K562 (cell line): Measurements from ENCODE around the gene CHCHD10. TPM values are rescaled to one million over a fixed set of nuclear protein-coding genes. Genes with fewer than 3 reads are reported as not detected.

Experiments used
- ARID2 ChIP-seq: fragments of 450-650 bp; IDR thresholded peaks from 2 replicates; pipeline ENCODE4 v1.6.1; 2017; ENCODE audit warnings: antibody characterized with exemption, mild to moderate bottlenecking
- IRF2 ChIP-seq: sonication (generic); formaldehyde crosslinking; IDR thresholded peaks from 2 replicates; pipeline ENCODE4 v1.8.1; 2022; ENCODE audit warnings: mild to moderate bottlenecking, missing genetic modification reagents
- MEIS2 ChIP-seq: fragments of 450-650 bp; IDR thresholded peaks from 2 replicates; pipeline ENCODE4 v1.6.1; 2014; ENCODE audit warnings: mild to moderate bottlenecking; ENCODE audit not compliant: partially characterized antibody
- NELFE ChIP-seq: IDR thresholded peaks from 2 replicates; pipeline ENCODE4 v1.6.1; 2011; ENCODE audit warnings: mild to moderate bottlenecking; ENCODE audit not compliant: insufficient read depth, insufficient read length
- RBM15 ChIP-seq: fragments of 200-400 bp; formaldehyde crosslinking; IDR thresholded peaks from 2 replicates; pipeline ENCODE4 v1.6.1; 2018; ENCODE audit warnings: mild to moderate bottlenecking, low read length, moderate library complexity; ENCODE audit not compliant: insufficient read depth
- TFAM ChIP-seq: fragments of 250-450 bp; sonication (Bioruptor Pico); conservative IDR thresholded peaks from 2 replicates; pipeline ENCODE4 v1.5.0; 2021; ENCODE audit warnings: mild to moderate bottlenecking, moderate library complexity
- YBX1 ChIP-seq: fragments of 450-650 bp; IDR thresholded peaks from 2 replicates; pipeline ENCODE4 v1.7.1; 2016; ENCODE audit warnings: mild to moderate bottlenecking
- ZNF224 ChIP-seq: sonication (generic); formaldehyde crosslinking; IDR thresholded peaks from 2 replicates; pipeline ENCODE4 v1.8.0; 2022; ENCODE audit warnings: mild to moderate bottlenecking, missing genetic modification reagents
- ZNF232 ChIP-seq: sonication (generic); formaldehyde crosslinking; IDR thresholded peaks from 2 replicates; pipeline ENCODE4 v1.8.0; 2022; ENCODE audit warnings: mild to moderate bottlenecking, missing genetic modification reagents
- ZNF707 ChIP-seq: fragments of 250-450 bp; sonication (Bioruptor Pico); conservative IDR thresholded peaks from 2 replicates; pipeline ENCODE4 v1.8.0; 2022; ENCODE audit warnings: inconsistent platforms, mild to moderate bottlenecking, moderate library complexity
- ZNF785 ChIP-seq: fragments of 250-450 bp; sonication (Bioruptor Pico); IDR thresholded peaks from 2 replicates; pipeline ENCODE4 v1.4.0; 2020; ENCODE audit warnings: mild to moderate bottlenecking
- polyA plus RNA-seq, 8 experiments: library from polyadenylated mRNA; depleted of rRNA in 4 of 8; stranded (reverse) in 5 of 8; unstranded in 3 of 8; fragments of >200 nt; fragmentation: Nextera tagmentation in 2 of 8; fragmentation: Illumina TruSeq in 1 of 8; extraction: Ambion mirVana in 2 of 8; extraction: Trizol in 1 of 8; gene quantifications; 2 replicates each; pipeline versions ENCODE4 v1.2.1 to v1.2.3, GENCODE V29; 2011 to 2014; ENCODE audit warnings: inconsistent platforms in 1 of 8, missing spikeins in 1 of 8
- total RNA-seq, 7 experiments: library from RNA; depleted of rRNA in 6 of 7; stranded (reverse); fragments of >200 nt in 6 of 7; fragmentation: Illumina TruSeq in 2 of 7; extraction: Trizol in 2 of 7; gene quantifications; 2 replicates each; pipeline versions ENCODE4 v1.2.1 to v1.2.3, GENCODE V29; 2011 to 2021; ENCODE audit warnings: low replicate concordance in 1 of 7
- TF ChIP-seq, protein P1 (sequence below): fragments of 200-800 bp; sonication (Bioruptor generic); IDR thresholded peaks from 2 replicates; pipeline ENCODE4 v1.6.1; 2016; ENCODE audit warnings: missing genetic modification characterization, missing compliant biosample characterization
- TF ChIP-seq, protein P2 (sequence below): sonication (generic); formaldehyde crosslinking; IDR thresholded peaks from 2 replicates; pipeline ENCODE4 v1.8.0; 2022; ENCODE audit warnings: mild to moderate bottlenecking, low read depth, missing genetic modification reagents
- TF ChIP-seq, protein P3 (sequence below), 2 experiments: fragments of 450-650 bp; IDR thresholded peaks; 2 replicates each; pipeline ENCODE4 v1.6.1; 2016
- TF ChIP-seq, protein P4 (sequence below): sonication (generic); formaldehyde crosslinking; IDR thresholded peaks from 2 replicates; pipeline ENCODE4 v1.8.0; 2022; ENCODE audit warnings: mild to moderate bottlenecking, missing genetic modification reagents, borderline replicate concordance
- TF ChIP-seq, protein P5 (sequence below): fragments of 250-450 bp; sonication (Bioruptor Pico); IDR thresholded peaks from 2 replicates; pipeline ENCODE4 v1.6.1; 2021; ENCODE audit warnings: mild to moderate bottlenecking

The CHCHD10 gene
- total and polyA plus RNA-seq, 9 of the 15 experiments (the other 6 are each of a cell fraction or from before 2014, with no cell fraction given): 15.2 to 292 (median 102) TPM

DNA sequence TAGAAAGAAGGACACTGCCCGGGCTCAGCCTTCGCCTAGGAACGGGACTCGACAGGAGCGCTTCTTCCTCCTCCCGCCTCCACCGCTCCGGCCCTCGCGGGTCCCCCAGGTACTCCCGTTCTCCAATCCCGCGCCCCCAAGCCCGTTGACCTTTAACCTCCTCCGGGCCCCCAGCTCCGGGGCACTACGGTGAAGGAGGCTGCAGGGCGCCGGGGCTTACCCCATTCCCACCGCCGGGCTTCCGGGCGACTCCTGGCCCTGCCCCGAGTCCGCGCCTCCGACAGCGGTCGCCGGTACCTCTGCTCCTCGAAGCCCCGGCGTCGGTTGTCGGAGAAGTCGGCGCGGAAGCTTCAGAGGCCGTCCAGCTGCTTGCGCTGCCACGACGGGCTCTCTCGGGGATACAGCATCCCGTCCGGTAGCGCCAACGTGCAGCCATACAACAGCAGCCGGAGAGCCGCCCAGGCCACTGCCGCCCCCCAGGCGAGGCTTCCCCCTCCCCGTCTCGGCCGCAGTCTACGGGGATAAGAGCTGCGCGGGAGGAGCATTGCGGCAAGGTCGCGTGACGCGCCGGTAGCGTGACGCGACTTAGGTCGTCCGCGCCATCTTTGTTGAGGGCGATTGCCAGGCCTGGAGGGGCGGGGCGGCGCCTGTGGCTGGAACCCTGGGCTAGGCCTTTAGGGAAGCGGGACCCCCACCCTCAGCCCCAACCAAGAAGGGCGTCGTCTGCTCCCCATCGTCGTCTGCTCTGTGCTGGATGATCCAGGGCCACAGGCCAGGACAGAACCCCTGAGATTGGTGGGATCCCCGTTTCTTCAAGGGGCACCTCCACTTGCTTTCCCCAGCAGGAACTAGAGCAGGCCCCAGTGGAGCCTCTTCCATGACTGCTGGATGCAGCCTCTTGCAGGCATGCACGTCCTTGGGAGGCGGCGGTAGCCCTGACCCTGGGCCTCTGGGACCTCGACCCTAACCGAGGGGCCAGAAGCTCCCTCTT, 50.7 kb downstream of the CHCHD10 start (continued):
- TF ChIP-seq, protein P1, sequence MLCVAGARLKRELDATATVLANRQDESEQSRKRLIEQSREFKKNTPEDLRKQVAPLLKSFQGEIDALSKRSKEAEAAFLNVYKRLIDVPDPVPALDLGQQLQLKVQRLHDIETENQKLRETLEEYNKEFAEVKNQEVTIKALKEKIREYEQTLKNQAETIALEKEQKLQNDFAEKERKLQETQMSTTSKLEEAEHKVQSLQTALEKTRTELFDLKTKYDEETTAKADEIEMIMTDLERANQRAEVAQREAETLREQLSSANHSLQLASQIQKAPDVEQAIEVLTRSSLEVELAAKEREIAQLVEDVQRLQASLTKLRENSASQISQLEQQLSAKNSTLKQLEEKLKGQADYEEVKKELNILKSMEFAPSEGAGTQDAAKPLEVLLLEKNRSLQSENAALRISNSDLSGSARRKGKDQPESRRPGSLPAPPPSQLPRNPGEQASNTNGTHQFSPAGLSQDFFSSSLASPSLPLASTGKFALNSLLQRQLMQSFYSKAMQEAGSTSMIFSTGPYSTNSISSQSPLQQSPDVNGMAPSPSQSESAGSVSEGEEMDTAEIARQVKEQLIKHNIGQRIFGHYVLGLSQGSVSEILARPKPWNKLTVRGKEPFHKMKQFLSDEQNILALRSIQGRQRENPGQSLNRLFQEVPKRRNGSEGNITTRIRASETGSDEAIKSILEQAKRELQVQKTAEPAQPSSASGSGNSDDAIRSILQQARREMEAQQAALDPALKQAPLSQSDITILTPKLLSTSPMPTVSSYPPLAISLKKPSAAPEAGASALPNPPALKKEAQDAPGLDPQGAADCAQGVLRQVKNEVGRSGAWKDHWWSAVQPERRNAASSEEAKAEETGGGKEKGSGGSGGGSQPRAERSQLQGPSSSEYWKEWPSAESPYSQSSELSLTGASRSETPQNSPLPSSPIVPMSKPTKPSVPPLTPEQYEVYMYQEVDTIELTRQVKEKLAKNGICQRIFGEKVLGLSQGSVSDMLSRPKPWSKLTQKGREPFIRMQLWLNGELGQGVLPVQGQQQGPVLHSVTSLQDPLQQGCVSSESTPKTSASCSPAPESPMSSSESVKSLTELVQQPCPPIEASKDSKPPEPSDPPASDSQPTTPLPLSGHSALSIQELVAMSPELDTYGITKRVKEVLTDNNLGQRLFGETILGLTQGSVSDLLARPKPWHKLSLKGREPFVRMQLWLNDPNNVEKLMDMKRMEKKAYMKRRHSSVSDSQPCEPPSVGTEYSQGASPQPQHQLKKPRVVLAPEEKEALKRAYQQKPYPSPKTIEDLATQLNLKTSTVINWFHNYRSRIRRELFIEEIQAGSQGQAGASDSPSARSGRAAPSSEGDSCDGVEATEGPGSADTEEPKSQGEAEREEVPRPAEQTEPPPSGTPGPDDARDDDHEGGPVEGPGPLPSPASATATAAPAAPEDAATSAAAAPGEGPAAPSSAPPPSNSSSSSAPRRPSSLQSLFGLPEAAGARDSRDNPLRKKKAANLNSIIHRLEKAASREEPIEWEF (CRISPR knock-in tag): no peak
- TF ChIP-seq ZNF232 (CRISPR knock-in tag) (no peak), RBM15 (no peak), ARID2 (no peak), TFAM (CRISPR knock-in tag) (no peak), MEIS2 (no peak), IRF2 (CRISPR knock-in tag) (no peak), YBX1 (no peak), NELFE (no peak), ZNF224 (no peak), ZNF785 (CRISPR knock-in tag) (no peak), ZNF707 (no peak)
- TF ChIP-seq, protein P2, sequence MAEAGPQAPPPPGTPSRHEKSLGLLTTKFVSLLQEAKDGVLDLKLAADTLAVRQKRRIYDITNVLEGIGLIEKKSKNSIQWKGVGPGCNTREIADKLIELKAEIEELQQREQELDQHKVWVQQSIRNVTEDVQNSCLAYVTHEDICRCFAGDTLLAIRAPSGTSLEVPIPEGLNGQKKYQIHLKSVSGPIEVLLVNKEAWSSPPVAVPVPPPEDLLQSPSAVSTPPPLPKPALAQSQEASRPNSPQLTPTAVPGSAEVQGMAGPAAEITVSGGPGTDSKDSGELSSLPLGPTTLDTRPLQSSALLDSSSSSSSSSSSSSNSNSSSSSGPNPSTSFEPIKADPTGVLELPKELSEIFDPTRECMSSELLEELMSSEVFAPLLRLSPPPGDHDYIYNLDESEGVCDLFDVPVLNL: no peak
- TF ChIP-seq, protein P3, sequence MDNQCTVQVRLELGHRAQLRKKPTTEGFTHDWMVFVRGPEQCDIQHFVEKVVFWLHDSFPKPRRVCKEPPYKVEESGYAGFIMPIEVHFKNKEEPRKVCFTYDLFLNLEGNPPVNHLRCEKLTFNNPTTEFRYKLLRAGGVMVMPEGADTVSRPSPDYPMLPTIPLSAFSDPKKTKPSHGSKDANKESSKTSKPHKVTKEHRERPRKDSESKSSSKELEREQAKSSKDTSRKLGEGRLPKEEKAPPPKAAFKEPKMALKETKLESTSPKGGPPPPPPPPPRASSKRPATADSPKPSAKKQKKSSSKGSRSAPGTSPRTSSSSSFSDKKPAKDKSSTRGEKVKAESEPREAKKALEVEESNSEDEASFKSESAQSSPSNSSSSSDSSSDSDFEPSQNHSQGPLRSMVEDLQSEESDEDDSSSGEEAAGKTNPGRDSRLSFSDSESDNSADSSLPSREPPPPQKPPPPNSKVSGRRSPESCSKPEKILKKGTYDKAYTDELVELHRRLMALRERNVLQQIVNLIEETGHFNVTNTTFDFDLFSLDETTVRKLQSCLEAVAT (IDR thresholded peaks at IDR 0.05): no peak
- TF ChIP-seq, protein P4, sequence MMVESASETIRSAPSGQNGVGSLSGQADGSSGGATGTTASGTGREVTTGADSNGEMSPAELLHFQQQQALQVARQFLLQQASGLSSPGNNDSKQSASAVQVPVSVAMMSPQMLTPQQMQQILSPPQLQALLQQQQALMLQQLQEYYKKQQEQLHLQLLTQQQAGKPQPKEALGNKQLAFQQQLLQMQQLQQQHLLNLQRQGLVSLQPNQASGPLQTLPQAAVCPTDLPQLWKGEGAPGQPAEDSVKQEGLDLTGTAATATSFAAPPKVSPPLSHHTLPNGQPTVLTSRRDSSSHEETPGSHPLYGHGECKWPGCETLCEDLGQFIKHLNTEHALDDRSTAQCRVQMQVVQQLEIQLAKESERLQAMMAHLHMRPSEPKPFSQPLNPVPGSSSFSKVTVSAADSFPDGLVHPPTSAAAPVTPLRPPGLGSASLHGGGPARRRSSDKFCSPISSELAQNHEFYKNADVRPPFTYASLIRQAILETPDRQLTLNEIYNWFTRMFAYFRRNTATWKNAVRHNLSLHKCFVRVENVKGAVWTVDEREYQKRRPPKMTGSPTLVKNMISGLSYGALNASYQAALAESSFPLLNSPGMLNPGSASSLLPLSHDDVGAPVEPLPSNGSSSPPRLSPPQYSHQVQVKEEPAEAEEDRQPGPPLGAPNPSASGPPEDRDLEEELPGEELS (CRISPR knock-in tag): no peak
- TF ChIP-seq, protein P5, sequence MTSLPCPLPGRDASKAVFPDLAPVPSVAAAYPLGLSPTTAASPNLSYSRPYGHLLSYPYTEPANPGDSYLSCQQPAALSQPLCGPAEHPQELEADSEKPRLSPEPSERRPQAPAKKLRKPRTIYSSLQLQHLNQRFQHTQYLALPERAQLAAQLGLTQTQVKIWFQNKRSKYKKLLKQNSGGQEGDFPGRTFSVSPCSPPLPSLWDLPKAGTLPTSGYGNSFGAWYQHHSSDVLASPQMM (CRISPR knock-in tag): no peak
